Measurements from ENCODE around the gene CD274.

DNA sequence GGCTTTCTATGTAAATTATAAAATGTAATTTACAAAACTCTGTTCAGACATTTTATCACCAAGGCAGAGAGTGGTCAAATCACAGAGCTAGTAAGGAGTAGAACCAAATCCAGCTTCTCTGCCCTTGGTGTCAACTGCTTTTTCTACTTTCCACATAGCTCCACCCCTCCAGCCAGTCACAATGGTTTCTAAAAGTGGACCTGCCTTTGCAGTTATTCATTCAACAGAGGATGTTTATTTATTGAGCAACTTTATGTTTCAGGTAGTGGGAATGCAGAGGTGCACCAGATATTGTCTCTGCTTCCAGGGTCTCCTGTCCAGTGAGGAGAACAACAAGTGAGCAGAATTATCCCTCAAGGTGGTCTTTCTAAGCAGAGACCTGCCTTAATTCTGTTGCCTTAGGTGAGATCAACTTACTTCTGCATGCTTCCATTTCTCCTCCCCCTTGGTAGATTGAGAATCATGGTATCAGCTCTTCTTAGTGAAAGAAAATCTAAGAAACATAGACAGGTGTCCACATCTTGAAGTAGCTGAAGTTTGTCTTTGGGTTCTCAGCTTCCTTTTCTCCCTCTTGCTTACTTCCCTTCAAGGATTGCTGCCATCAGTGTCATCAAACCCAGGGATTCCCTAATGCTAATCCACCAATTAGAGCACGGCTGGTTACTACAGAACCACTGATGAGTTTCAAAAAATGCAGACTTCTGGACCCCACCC, 42.8 kb downstream of the CD274 start:
- TF ChIP-seq POLR2A (IDR thresholded peaks at IDR 0.05): no peak
- TF ChIP-seq, protein P1, sequence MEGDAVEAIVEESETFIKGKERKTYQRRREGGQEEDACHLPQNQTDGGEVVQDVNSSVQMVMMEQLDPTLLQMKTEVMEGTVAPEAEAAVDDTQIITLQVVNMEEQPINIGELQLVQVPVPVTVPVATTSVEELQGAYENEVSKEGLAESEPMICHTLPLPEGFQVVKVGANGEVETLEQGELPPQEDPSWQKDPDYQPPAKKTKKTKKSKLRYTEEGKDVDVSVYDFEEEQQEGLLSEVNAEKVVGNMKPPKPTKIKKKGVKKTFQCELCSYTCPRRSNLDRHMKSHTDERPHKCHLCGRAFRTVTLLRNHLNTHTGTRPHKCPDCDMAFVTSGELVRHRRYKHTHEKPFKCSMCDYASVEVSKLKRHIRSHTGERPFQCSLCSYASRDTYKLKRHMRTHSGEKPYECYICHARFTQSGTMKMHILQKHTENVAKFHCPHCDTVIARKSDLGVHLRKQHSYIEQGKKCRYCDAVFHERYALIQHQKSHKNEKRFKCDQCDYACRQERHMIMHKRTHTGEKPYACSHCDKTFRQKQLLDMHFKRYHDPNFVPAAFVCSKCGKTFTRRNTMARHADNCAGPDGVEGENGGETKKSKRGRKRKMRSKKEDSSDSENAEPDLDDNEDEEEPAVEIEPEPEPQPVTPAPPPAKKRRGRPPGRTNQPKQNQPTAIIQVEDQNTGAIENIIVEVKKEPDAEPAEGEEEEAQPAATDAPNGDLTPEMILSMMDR (IDR thresholded peaks at IDR 0.05): no peak
- no peak for TF ChIP-seq EP300 (IDR thresholded peaks at IDR 0.05)
